Stimulated activated CD4-positive, alpha-beta T cell treated with anti-CD3 and anti-CD28 coated beads, TNF-alpha, amount 100 ng/mL, for 48 hours (primary cell): Measurements from ENCODE around the gene NIPAL1.
A peak's percentile ranks its signal among the peaks of the same experiment; 100 is the strongest.

Source experiments
- DNase-seq, 3 donors: peaks; one replicate each; pipeline ENCODE4 v3.0.0-alpha.2; 2020; ENCODE audit warnings: low read depth in 3 of 3

The NIPAL1 gene

DNA sequence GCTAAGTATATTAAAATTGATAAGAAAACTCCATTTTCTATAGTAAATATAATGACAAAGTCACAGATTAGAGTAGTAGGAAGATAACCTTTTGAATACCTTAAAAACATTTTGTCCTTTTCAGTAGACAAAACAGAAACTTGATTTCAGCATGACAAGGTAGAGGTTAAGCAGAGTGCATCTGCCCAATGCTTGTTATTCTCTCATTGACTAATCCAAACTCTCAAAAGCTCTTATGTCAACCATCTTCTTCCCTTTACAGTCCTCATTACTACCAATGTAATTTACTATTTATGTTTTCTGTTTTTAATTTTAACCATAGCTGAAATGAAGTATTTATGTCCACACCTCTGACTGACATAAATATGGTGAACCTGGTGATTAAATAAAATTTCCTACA is 11.1 kb downstream of the NIPAL1 start:
- no peak for DNase-seq

DNA sequence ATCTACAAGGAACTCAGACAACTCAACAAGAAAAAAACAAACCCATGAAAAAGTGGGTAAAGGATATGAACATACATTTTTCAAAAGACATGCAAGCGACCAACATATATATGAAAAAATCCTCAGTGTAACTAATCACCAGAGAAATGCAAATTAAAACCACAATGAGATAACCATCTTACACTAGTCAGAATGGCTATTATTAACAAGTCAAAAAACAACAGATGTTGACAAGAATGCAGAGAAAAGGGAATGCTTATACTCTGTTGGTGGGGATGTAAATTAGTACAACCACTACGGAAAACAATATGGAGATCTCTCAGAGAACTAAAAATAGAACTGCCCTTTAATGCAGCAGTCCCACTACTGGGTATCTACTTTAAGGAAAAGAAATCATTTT is 12.1 kb downstream of the NIPAL1 start:
- DNase-seq = no peak

DNA sequence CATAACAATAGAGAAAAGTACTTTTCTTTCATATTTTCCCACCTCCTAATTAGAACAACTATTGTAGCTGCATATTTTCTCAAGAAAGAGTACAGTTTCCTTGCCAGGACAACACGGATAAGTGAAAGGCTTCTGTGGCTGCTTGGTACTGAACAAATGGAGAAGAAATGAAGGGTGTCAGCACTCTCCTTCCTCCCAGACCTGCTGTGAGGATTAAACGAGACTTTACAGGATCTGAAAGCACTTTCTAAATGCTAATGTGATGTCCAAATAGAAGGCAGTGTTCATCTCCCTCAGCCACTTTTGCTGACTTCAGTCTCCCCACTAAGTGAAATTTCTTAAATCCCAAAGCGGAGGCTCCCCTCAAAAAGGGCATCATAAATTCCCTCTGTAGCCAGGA is 13.9 kb downstream of the NIPAL1 start:
- no peak for DNase-seq

DNA sequence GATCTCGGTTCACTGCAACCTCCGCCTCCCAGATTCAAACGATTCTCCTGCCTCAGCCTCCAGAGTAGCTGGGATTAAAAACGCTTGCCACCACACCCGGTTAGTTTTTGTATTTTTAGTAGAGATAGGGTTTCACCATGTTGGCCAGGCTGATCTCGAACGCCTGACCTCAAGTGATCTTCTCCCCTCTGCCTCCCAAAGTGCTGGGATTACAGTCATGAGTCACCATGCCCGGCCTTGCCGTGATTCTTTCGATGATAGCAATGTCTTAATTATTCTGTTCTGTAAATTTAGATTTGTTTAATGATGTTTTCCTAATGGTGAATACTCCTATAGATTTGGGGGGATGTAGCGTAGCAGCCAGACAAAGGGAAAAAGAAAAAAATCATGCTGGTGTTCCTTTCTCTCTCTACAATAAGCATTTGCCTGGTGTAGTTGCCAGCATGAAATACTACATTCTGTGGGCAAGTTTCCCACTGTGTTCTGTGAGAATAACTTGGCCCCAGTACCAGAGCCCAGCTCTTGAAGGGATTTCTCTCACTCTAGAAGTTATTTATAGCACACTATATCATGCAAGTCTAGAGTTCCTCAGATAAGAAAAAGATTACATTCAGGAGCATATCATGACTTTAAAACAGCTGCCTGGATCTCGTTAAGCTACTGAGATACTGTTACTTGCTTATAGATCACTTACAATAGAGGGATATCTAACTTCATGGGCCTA is 15.4 kb downstream of the NIPAL1 start:
- no peak for DNase-seq

DNA sequence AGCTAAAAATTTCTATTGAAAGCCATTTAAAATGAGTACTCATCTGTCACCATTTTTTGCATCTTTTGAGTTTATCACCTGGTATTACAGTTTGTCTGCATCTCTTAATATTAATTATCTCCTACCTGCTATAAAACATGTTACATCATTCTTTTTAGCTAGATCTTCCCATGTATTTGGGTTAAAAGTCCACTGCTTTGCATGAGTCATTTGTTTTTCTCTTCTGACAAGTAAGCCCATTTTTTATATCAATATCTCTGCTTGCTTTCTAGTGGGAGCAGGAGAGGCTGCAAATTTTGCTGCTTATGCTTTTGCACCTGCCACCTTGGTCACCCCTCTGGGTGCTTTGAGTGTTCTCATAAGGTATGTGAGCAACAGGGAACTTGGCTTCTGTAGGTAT is 16.1 kb downstream of the NIPAL1 start:
- no peak for DNase-seq

DNA sequence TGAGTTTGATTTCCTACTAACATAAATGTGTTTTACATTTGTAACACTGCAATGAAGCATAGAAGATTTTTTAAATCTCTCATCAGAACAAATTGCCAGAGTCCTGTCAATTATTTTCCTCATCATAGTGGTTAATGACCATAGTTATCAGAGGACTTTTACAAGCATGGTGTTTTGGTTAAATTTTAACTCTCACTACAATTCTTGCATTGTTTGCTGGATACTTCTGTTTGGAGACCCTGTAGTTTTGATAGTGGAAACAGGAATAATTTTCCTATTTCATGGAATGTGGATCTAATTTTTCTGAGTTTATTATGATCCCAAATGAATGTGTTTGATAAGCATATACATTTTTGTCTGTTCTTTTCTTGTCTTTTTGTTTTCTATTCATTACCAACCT is 16.8 kb downstream of the NIPAL1 start:
- no peak for DNase-seq

DNA sequence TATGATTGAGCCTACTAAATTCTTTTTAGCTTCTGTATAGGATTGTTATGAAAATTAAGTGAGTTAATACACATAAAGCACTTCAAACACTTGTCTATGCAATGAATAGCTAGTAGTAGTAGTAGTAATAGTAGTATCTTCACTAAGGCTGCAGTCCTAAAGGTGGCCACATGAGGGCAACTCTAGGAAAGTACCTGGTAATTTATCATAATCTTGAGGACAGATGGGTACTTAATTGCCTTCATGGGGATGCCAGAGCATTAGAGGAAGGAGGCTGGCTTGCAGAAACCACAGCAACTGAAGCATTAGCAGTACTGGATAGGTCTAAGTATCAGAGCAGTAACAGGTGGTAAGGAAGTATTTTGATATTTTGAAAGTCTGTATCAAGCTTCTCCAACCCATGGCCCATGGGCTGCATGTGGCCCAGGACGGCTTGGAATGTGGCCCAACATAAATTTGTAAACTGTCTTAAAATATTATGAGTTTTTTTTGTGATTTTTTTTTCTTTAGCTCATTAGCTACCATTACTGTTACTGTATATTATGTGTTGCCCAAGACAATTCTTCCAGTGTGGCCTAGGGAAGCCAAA is 17.3 kb downstream of the NIPAL1 start:
- DNase-seq = peak; percentile 28 to 41 (median 32)

DNA sequence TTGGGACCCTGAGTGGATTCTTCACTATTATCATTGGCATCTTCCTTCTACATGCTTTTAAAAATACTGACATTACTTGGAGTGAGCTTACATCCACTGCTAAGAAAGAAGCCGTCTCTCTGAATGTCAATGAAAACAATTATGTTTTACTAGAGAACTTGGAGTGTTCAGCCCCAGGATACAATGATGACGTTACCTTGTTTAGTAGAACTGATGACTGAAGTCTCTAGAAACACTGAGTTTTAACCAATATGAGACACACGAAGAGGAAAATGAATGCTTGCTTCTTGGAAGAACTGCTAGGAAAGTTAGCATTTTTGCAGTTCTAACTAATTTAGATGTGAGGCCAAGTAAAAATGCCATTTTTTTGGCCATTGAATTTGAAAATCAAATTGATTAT is 19.4 kb downstream of the NIPAL1 start:
- DNase-seq = no peak

DNA sequence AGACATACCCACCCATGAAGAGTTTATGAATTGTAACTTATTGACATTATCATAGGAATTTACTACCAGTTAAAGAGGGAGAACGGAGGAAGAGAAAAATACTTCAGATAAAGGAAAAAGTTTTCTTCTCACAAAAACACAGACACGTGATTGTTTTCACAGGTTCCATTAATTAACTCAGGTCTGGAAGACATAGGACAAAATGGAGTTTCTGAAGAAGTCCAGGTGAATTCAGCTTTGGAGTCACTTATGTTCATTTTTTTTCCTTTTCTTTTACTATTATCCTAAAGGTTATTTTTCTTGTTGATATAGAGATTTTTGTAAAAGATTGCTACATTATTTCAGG is 20.5 kb downstream of the NIPAL1 start:
- DNase-seq = no peak

DNA sequence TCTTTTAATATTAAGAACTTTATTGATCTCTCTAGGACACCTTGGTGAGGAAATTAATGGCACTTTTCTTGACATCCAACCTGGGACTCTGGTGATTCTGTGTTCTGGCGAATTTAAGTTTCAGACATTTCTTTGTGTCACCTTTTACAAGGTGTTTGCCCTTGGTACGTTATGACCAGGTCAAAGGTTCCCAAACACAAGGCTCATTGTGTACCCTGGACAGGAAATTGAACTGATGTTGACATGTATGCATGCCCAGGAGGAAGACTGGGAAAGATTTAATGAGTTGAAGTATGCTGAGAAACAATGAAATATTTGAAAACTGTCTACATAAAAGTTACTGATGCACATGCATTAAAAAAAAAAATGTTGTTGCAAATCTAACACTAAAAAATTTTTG is 22.1 kb downstream of the NIPAL1 start:
- DNase-seq = no peak

DNA sequence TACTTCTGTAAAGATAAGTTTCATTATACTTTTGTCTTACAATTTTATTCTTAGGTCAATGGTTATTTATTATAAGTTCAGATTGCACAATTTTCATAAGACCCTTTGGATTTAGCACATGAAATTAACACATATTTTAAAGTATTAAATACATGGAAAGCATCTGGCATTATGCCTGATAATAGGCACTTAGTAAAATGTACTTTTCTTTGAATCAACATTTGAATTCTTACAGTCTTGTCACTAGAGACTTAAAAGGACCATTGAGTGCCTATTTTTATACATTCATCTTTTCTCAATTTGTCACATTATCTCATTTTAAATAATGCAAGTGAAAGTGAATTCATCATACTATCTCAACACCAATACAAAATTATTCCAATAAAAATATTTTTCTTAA is 23.0 kb downstream of the NIPAL1 start:
- DNase-seq = no peak

DNA sequence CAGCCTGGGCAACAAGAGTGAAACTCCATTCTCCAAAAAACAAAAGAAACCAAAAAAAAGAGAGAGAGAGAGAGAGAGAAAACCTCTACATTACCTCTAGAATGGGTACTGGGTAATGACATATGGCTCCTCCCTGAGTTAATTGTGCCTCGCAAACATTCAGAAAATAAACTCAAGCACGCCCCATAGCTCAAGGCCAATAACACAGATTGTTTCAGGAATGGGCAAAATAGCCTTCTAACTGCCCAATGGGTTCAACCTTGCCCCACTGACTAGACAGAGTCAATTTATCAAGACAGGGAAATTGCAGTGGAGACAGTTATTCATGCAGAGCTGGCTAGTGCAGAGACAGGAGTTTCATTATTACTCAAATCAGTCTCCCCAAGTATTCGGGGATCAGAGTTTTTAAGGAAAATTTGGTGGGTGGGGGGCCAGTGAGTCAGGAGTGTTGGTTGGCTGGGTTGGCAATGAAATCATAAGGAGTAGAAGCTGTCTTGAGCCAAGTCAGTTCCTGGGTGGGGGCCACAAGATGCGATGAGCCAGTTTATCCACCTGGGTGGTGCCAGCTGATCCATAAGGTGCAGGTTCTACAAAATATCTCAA is 25.1 kb downstream of the NIPAL1 start:
- no peak for DNase-seq

DNA sequence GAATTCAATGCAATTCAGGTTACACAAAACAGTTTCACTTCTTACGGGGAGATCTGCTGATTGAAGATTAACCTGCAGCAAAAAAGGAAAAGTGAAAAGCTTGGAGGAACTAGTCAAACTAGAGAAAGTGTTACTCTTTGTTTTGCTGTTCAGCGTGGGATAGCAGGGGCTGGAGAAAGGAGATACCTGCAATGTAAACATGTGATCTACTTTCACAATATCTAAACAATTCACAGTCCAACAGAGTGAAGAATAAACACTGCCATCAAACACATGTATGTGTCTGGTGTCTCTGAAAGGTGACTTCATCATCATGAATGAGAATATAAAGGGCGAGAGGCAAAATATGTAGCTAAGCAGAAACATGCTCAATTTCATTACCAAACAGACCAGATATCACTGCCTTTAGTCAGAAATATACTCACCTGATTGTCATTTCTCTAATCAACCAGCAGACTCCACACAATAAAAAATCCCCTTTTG is 26.4 kb downstream of the NIPAL1 start:
- DNase-seq = no peak

DNA sequence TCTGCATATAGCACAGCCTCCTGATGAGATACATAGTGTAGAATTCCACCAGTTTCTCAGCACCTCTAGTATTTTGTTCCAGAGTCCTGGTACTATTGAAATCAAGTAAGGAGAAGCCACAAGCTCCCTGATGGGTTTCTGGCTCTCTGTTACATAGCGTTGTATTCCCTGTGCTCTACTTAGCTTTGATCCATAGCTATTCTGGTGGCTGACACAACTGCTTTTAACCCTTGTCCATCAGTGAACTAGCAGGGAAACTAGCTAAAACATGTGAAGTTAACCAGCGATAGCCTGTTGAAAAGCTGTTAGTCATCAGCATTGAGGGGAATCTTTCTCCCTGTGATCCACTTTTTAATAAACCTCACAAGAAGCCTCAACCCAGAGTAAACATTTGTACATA is 26.9 kb downstream of the NIPAL1 start:
- DNase-seq = no peak

DNA sequence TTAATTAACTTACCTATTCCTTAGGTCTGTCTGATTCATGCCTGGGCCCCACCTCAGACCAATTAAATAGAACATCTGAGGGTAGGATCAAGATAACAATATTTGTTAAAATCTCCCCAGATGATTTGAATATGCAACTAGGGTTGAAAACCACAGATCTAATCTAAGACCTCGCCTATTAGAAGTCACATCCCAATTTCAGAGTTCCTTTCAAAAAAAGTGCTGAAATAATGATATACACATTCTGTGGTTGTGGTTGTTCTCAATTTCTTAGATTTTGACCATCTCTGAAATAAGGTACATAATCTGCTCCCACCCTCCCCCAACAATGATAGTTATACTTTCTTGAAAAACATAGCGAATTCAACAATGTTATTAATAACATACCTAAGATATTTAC is 27.7 kb downstream of the NIPAL1 start:
- no peak for DNase-seq

DNA sequence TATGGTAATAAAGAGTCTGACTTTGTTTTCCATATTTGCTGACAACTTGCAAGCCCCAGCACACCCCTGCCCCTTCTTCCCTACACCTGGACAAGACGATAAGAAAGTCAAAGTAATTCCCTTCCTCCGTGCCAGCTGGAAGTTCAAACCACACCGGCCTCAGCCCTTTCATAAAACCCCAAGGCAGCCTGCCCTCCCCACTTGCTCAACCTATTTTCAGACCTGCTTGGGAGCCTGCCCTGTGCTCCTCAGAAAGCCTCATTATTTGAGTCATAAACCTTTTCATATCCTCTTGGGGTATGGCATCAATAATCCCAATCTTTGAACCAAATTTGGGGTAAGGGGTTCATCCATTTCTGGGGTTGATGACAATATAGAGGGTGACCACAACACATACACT is 29.5 kb downstream of the NIPAL1 start:
- DNase-seq = no peak

DNA sequence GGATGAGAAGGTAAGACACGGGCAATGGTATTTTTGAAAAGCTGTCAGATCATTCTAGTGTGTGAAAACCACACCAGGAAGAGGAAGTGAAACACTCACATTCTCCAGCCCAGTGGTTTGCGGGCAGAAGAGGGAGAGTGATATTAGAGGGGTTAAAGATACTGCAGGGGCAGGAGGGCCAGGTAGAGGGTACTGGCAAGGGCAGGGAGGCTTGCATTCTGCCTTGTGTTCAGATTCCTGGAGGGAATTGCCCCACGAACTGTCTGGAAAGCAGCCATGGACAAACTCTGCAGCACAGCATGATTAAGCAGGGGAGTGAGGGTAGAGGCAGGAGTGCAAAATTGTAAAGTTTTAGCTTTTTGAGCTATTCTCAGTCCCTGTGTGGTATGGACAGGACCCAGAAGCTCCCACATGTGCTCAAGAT is 30.9 kb downstream of the NIPAL1 start:
- peak; percentile 52 to 63 (median 59) for DNase-seq

DNA sequence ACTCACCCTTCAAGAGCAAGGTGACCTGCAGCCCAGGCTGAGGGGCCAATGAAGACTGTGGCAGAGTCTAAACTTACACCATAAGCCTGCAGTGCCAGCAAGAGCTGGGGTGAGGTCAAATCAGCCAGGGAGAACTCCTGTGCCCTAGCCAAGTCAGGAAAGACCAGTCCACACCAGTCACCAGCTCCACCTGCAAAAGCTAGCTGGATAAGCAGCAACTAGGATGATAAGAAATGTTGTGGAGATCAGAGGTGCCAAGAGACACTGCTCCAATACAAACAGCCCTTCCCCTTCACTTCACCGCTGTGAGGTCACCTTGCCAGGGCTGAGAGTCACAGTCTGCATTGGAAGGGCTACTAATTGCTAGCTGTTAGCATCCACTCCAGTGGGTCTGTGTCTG is 31.3 kb downstream of the NIPAL1 start:
- DNase-seq = no peak

DNA sequence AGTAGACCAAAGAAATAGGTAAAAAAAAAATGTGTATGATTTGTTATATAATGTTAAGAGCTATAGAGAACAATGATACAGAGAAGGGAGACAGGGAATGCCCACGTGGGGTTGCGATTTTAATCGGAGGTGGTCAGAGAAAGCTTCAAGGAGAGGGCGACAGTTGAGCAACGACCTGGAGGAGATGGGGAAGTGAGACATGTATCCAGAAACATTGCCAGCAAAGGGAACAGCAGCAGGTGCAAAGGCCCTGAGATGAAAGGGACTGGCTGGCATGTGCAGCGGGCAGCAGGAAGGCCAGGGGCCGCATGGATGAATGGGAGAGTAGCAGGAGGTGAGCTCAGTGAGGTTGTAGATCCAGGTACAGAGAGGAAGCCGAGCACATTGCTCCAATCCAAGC is 32.9 kb downstream of the NIPAL1 start:
- no peak for DNase-seq

DNA sequence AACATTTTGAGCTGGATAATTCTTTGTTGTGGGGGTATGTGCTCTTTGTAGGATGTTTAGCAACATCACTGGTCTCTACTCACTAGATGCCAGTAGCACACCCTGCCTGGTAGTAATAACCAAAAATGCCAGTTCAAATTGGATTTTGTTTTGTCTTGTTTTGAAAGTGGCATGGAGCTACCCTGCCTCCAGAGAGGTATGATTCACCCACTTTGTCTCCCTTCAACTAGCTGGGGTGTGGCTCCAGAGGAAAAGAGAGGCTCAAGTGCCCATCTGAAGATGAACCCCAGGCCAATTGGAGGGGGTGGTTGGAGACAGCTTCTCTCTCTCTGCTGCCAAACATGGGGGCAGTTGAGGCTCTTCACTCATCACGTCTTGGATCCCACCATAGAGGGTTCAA is 34.5 kb downstream of the NIPAL1 start:
- no peak for DNase-seq

DNA sequence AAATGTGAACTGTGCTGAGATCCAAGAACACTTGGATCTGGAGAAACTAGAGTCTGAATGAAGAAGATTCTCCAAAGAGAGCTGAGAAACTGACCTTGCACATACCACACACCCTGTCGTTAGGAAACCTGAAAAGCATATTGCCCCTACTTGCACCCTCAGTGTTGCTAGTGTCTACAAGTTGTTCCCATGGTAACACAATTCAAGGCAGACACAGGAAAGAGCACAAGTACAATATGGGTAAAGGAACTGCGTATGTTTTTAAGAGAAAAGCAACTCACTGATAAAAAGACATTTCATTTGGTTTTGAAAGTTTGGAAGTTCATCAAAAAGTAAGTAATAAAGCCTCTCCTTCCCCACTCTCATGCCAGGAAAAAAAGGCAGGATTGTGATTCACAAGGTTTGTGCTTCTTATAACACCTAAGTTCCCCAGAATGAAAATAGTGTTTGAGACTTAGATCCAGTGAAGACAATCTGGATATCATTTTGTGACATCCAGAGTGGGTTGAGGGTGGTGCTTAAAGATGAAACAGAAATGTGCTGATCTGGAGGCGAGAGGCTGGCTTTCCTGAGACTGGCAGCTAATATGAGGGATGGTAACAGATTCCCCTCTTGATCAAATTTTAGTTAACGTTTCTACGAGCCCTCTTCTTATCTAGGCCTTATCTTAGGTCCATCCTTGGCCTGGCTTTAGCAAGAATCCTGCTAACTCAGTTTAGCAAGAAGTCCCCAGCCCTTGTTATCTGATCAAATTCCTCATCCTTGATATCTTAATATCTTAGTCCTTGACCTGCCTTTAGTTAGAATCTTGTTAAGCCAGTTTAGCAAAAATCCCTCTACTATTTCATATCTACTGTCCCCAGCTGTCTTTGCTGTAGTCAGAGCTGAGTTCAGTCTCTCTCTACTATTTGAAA is 42.3 kb downstream of the NIPAL1 start:
- no peak for DNase-seq

DNA sequence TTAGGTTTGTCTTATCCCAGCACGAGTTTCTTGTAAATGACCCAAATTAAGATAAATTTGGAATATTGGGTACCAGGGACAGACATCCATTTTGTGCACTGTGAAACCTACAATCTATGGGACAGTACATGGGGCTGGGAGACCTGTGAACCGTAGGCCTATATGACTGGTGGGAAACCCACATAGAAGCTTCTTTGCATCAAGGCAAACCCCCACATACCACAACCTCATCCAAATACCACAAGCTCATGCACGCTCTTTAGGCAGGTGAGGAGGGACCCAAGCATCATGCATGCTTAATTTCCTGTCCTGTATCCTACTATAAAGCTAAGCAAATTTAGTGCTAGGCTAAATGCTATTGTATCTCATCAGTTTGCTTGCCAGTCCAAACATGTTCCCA is 47.8 kb downstream of the NIPAL1 start:
- DNase-seq = no peak
